HG03060 (cell line): ENCODE measurements around the gene ADGRL4.
"Not testable (repeated sequence)": the region's sequence is repeated elsewhere in the genome, so short reads cannot be mapped to it uniquely, and the experiment has no call there.

ENCODE experiments used
- ATAC-seq: cut with Tn5 transposase; IDR thresholded peaks from one replicate; pipeline ENCODE4 v1.9.1; 2021; ENCODE audit warnings: low read depth, moderate number of reproducible peaks; ENCODE audit not compliant: unreplicated experiment

Gene ADGRL4

DNA sequence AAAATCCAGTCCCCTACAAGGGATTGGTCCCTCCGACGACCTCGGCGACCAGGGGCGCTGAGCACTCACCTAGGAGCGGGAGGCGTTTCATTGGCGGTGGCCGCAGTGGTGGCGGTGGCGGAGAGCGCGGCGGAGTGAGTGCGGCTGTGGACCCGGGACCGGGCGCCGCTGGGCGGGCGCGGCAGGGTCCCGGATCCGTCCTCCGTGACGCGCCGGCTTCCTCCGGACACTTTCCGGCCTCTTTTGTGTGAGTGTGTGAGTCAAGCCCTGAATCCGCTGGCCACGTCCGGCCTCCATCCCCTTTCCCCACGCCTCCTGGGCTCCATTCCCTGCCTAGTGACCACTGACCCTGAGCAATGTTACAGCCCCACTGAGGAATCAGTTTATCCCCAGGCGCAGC, at the start of gene ADGRL4:
Gene ADGRL4, minus strand, starts transcription at position 167 of the 400 bp plus-strand sequence. Its CDS starts 76 bp downstream, at position 91.
- ATAC-seq: no peak

DNA sequence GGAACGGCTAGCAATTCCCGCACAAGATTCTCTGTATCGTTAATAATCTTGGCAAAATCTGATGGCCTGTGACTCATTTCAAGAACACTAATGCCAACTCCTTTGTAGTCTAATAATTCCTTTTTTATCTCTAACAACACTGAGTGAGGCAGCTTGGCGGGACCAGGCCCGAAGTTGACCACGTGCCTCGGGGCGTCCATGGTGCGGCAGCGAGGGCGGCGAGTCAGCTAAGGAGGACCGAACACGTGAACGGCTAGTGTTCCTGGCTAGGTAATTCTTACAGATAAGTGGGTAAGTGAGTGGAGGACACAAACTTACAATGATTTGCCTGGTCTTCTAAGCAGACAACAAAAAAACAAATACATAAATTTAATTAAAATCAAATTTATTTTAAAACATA, 49.3 kb upstream of the ADGRL4 start:
- ATAC-seq: no peak

DNA sequence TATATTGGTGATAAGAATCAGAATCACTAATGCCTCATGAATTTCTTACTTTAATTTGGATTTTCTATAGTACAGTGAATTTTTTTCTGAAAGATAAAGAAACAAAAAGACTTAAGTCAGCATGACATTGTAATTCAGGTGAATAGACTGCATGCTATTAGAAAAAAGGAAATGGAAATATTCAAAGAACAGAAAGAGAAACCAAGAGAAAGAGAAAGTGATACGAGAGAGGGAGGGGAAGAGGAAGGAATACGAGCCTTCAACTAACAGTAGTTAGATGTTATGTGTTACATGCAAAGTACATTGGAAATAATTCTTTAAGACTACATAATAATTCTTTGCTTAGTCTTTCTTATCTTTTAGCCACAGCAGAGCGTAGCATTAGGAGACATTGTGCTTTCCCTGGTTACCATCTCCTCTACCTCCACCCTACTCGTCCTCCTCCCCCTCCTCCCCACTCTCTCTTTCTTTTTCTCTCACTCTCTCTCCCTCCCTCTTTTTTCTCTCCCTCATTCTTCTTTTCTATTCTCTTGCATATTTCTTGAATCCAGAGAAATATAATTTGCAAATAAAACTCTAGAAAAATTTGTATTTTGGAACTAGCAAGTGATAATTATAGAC, 46.4 kb upstream of the ADGRL4 start:
- ATAC-seq: peak; percentile 100

DNA sequence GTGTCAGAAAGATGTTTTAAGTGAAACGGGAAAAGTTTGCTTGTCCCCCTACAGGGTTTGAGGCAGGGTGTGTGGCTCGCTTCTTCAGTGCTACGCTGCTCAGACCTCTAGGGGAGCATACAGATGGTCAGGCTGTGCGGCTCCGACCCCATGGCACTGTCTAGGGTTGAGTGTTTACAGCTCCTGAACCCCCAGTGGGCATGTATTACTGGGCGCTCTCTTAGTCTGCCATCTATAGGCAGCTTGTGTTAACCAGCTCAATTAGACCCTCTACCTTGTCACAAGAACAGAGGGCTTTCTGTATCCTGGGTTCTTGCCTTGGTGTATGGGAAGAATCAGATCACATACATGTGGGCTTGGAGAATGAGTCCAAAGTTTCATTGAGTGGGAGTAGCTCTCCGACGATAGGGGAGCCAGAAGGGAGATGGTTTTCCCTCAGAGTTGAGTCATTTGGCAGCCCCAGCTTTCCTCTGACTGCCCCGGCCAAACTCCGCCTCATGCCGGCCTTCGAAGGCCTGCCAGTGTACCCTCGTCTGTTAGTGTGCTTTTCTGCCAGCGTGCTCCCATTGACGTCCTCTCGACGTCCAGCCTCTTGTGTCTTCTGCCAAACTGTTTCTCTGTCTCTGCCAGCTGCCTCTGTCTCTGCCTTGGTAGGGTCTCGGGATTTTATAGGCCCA, 38.6 kb upstream of the ADGRL4 start:
- ATAC-seq: no peak

DNA sequence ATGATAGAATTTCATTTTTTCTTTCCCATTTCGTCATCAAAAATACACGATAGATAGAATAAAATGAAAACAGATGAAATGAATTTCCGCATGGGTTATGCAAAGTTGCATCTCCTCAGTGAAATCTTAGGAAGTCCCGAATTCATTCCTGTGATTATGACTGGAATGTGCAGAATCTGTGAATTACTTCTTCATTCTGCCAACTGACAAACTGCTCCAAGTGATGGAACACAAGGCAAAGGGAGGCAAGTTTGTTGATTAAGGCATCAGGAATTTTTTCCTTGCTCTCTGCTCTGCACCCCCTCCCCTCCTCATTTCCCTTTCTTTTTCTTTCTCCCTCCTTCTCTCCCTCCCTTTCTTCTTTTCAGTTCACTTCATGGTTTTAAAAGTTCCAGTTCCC, 37.0 kb upstream of the ADGRL4 start:
- ATAC-seq: no peak

DNA sequence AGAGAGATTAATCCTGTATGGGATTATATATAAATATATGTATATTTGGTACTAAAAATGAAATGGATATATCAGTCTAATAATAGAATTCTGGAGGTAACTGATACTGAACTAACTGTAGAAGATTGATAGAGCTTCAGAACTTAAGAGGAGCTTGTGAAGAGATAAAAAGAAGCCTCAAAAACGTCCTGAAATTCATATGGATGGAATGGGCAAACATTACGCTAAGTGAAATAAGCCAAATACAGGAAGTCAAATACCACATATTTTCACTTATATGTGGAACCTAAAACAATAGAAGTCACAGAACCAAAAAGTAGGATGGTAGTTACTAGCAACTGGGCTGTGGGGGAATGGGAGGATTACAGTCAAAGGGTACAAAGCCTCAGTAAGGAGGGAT, 36.0 kb upstream of the ADGRL4 start:
- ATAC-seq: no peak

DNA sequence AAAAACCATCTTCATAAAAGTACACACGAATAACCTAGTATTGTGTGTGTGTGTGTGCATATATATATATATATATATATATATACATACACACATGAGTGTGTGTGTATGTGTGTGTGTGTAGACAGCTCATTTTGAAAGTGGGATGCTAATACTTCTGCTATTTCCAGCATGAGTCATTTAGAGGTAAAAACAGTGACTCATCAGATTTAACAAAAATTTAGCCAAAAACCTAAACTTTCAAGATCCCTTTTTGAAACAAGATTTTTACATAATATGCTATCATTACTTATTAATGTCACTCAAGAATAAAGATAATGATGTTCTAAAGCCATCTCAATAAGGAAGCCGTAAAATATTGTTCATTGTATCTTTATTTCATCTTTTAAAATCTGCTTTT, 35.6 kb upstream of the ADGRL4 start:
- peak; percentile 71 for ATAC-seq

DNA sequence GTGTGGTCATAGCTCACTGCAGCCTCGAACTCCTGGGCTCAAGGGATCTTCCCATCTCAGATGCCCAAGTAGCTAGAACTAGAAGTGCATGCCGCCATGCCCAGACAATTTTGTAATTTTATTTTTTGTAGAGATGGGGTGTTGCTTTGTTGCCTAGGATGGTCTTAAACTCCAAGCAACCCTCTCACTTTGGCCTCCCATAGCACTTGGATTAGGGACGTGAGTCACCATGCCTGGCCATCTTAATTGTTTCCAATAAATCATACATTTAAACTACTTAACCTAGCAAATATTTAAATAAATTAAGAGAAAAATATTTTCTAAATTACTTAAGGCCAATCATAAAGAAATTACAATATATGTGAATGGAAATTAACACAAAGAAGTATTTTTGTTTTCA, 35.1 kb upstream of the ADGRL4 start:
- ATAC-seq: no peak

DNA sequence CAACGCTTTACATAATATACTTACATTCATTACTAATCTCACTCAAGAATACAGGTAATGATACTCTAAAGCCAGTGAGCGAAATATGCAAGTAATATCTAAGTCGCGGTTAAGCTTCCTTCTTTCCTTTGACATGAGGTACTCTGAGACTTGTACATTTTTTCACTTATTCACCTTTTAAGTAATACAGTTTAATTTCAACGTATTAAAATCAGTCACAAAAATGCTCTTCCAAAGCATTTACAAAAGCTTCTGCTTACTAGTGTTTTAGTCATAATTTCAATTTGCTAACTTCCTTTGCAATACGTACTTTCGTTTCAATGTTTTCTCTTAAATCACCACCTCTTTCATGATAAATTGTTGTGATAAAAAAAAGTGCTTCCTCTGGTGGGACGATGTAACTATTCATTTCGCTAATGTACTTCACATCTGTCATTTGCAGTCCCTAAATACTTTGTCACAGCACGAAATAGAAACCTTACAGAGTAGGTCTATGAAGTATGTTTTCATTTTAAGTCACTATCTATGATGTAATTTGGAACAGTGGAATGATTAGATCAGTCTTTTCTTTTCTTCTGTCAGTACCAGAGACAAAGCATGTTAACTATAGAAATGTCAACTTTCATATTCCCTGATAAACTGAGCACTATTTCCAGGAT, 34.0 kb upstream of the ADGRL4 start:
- peak; percentile 86 for ATAC-seq

DNA sequence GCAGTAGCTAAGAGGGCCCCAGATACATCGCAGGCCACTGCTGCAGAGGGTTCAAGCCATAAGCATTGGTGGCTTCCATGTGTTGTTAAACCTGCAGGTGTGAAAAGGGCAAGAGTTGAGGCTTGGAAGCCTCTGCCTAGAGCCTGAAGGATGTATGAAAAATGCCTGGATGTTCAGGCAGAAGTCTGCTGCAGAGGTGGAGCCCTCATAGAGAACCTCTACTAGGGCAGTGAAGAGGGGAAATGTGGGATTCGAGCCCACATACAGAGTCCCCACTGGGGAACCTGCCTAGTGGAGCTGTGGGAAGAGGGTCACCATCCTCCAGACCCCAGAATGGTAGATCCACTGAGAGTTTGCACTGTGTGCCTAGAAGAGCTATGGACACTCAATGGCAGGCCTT, 30.6 kb upstream of the ADGRL4 start:
- ATAC-seq: no peak

DNA sequence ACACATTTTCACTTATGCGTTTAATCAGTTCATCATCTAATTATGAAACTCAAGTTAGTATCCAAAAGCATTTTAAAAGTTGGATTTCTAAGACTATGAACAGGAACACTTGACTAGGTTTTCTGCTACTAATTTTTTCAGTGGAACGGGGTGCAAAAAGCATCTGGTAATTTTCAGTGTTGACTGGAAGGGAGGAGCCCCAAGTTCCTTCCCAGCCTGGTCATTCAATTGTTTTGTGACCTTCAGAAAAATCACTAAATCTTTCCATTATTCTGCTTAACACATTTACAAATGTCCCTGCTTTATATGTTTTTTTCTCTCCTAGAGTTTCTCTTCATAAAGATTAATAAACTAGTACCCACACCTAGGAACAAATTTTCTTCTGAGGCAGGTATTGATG, 6.0 kb upstream of the ADGRL4 start:
- no peak for ATAC-seq

DNA sequence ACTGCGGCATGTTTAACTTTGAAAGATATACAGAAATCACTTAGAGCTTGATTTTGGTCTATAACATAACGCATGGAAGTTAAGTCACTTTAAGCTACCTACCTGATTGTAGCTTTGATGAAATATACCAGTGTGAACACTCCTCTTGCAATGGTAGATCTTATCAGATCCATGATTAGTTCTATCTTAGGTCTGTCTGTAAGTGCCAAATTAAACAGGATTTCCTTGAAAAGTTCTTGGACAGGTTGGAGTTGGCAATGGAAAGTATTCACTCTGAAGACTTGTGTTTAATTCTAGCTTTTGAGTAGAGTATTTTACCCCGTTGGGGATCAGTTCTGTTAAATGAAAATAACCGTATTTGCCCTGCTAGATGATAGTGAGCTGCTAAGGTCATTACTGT, 4.1 kb upstream of the ADGRL4 start:
- ATAC-seq: no peak

DNA sequence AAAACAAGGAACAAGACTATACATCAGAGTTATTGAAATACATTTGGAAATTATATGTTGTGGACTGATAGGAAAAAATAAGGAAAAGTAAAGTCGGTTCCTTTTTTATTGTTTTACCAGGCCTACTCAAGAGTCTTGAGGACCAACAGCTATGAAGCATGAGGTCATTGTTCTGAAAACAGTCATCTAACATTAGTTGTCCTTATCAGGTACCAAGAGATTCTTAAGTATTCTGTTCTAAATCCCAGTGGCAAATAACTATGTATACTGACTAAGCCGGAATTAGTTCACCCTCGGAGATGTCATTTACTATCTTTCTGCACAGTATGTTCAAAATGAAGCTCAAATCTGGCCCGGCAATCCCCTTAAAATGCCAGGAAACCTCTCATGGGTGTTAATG, 585 bp downstream of the ADGRL4 start:
- no peak for ATAC-seq

DNA sequence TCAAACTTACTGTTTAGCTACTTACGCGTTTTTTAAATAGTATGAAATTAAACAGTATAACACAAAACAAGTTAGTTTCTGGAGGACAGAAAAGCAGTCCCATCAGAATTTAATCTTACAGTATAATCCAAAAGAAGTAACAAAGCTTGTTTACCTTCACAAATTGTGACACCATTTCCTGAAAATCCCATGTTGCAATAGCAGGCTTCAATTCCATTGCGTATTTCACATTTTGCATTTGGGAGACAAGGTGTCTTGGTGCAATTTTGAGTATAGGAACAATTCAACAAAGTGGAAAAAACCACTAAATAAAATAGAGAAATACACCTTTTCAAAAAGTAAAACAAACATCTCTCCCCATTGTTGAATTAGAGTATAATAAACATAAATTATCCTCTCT, 1.6 kb downstream of the ADGRL4 start:
- no peak for ATAC-seq

DNA sequence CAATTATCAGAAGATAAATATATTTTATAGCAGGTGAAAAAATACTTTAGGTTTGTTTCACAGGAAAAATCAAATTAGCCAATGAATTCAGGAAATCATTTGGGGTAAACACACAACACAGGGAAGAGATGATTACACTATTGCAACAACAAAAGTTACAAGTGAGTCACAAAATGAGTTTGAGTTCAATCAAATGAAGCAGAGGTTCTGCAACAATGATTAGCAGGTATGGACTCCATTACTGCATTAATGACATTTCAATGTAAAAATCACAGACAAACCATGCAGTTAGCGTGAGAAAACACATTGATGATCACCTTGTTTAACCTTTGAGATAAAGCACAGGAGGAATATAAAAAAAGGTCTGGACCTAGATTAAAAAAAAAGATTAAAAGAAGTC, 9.7 kb downstream of the ADGRL4 start:
- no peak for ATAC-seq

DNA sequence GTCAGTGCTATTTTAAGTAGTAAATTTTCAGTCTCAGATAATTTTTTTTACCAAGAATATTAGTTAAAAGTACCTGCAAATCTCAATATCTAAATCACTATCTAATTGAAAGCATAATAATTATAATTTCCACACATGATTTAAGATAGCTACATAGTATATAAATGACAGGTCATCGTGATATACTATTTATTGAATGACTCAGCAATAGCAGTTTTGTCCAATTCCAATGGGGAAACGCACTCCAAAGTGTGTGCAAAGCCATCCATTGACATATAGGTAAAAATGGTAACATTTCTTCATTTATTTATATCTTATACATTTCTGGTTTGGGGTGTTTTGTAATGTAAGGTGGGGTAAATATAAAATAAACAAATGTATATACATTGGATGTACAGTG, 19.5 kb downstream of the ADGRL4 start:
- no peak for ATAC-seq

DNA sequence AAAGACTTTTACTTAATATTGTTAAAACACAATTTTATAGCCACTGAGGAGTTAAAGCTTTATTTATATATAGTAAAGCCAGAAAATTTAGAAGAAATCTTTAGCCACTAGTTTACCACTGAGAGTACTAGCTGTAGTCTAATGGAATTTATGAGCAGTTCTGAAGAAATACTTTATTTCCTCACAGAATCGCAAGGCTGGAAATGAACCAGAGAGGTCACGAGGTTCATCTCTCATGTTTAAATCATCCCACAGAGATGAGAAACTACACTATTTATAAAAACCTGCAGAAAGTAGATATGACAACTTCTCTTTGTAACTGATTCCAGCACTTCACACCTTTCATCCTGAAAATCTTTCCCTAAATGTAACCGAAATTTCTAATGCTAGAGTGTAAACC, 26.0 kb downstream of the ADGRL4 start:
- ATAC-seq: no peak

DNA sequence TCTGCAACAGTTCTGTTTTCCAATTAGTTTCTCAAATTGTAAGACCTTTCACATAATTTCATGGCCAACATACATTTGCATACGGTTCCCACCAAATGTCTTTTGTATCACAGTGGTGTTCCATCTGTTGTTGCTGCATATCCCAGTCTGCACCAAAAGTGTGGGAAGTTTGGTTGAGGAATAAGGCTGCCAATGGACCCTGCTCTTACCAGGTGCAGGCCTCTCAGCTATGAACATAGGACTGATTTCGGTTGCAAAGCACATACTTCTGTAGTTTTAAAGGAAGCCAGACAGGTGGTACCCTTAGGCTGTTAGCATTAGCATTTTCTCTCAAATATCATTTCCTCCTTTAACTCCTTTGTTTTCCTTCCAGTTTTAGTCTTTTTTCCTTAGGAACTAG, 33.8 kb downstream of the ADGRL4 start:
- ATAC-seq: no peak

DNA sequence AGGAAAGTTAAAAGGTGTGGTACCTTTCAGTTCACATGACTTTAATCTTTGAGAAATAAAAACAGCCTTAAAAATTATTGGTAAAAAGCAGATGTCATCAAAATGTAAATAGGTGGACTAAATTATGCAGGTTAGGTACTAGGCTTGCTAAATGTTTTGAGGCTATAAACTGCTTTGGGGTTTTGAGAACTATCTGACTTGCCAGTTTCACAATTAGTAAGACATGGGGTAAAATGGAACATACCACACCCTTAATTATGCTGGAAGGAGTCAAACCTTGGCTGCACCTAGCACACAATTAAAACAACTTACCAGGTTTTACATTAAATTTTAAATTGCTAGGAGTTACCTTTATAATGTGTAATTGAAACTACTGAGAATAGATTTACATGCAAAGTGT, 39.4 kb downstream of the ADGRL4 start:
- not testable (repeated sequence) for ATAC-seq

DNA sequence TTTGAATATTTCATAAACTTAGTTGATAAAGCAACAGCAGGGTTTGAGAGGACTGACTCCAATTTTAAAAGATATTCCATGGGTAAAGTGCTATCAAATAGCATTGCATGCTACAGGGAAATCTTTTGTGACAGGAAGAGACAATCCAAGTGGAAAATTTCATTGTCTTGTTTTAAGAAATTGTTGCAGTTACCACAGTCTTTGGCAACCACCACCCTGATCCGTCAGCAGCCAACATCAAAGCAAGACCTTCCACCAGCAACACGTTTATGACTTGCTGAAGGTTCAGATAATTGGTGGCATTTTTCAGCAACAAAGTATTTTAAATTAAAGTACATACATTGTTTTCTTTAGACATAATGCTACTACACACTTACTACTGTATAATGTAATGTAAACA, 47.8 kb downstream of the ADGRL4 start:
- ATAC-seq: no peak

DNA sequence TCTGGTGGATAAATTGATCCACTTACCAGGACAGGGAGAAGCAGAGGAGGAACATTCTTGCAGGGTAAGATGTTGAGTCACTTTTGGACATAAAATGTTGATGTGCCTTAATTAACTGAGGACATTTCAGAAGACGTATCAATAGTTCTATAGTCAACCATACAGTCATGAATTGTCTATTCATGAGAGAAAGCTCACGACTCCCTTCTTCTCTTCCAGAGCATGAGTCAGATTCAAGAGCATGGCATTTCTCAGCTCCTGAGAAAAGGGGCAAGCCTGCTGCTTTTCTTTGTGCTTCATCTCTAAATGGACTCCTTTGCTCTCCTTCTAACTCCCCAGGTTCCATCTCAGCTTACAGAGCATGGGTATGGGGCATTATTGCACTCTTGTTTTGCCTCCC, 55.7 kb downstream of the ADGRL4 start:
- no peak for ATAC-seq

DNA sequence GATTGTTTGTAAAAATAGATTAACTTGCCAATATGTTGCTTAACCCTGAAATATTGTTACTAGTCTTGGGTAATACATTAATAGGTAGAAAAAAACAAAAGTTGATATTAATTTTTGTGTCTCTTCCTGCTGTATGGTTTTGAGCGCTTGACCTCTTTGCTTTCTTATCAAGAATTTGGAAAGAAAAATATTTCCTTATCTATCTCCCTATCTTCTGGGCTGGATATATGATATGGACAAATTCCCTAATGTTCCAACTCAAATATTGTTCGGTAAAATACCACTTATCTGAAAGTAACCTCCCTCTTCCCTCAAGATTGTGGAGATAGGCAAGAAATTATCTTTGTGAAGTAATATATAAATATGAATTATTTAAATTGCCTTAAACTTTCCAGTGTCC, 57.3 kb downstream of the ADGRL4 start:
- ATAC-seq: no peak
